ENCODE data around the gene NKX6-2.

Gene NKX6-2

GRCh38 chr10:132785723-132786475 lies at the start of gene NKX6-2:
TSS of gene NKX6-2 (minus strand) at chr10:132786147. CDS start at chr10:132785948, 199 bp downstream.
- no peak within 1 kb of the TSS for H3K4me3 ChIP-seq (ENCODE audit: low read depth, low read length)
- no peak for DNase-seq (ENCODE audit: low read depth)
- TF ChIP-seq CTCF (IDR thresholded peaks at IDR 0.05; ENCODE audit: control insufficient read depth, extremely low read depth, insufficient read depth): no peak

- no peak overlapping the region for H3K4me3 ChIP-seq (ENCODE audit: low read depth, low read length)
- TF ChIP-seq CTCF (IDR thresholded peaks at IDR 0.05; ENCODE audit: control insufficient read depth, extremely low read depth, insufficient read depth): no peak
- no peak for DNase-seq (ENCODE audit: low read depth)
These were observed 49.2 kb upstream of the NKX6-2 start for GRCh38 chr10:132834891-132835847.

GRCh38 chr10:132834311-132834761 lies 48.4 kb upstream of the NKX6-2 start:
- DNase-seq (ENCODE audit: low read depth): no peak
- no peak for TF ChIP-seq CTCF (IDR thresholded peaks at IDR 0.05; ENCODE audit: control insufficient read depth, extremely low read depth, insufficient read depth)
- no peak overlapping the region for H3K4me3 ChIP-seq (ENCODE audit: low read depth, low read length)

- no peak for DNase-seq (ENCODE audit: low read depth)
- no peak for TF ChIP-seq CTCF (IDR thresholded peaks at IDR 0.05; ENCODE audit: control insufficient read depth, extremely low read depth, insufficient read depth)
- no peak overlapping the region for H3K4me3 ChIP-seq (ENCODE audit: low read depth, low read length)
These were observed 47.6 kb upstream of the NKX6-2 start for GRCh38 chr10:132833421-132834111.

- no peak overlapping the region for H3K4me3 ChIP-seq (ENCODE audit: low read depth, low read length)
- TF ChIP-seq CTCF (IDR thresholded peaks at IDR 0.05; ENCODE audit: control insufficient read depth, extremely low read depth, insufficient read depth): no peak
- DNase-seq (ENCODE audit: low read depth): no peak
These were observed 46.4 kb upstream of the NKX6-2 start for GRCh38 chr10:132832186-132832969.

GRCh38 chr10:132829403-132829802 lies 43.5 kb upstream of the NKX6-2 start:
- no peak overlapping the region for H3K4me3 ChIP-seq (ENCODE audit: low read depth, low read length)
- no peak for DNase-seq (ENCODE audit: low read depth)
- no peak for TF ChIP-seq CTCF (IDR thresholded peaks at IDR 0.05; ENCODE audit: control insufficient read depth, extremely low read depth, insufficient read depth)

All from LNCaP clone FGC (cell line).